ENCODE measurements around the gene UBXN6.

Gene UBXN6

GRCh38 chr19:4415352-4415751 is 42.2 kb downstream of the UBXN6 start:
- DNase-seq (ENCODE audit: low read depth): no peak
- no peak overlapping the region for H3K4me3 ChIP-seq (ENCODE audit: low read length)
- TF ChIP-seq, protein P1, sequence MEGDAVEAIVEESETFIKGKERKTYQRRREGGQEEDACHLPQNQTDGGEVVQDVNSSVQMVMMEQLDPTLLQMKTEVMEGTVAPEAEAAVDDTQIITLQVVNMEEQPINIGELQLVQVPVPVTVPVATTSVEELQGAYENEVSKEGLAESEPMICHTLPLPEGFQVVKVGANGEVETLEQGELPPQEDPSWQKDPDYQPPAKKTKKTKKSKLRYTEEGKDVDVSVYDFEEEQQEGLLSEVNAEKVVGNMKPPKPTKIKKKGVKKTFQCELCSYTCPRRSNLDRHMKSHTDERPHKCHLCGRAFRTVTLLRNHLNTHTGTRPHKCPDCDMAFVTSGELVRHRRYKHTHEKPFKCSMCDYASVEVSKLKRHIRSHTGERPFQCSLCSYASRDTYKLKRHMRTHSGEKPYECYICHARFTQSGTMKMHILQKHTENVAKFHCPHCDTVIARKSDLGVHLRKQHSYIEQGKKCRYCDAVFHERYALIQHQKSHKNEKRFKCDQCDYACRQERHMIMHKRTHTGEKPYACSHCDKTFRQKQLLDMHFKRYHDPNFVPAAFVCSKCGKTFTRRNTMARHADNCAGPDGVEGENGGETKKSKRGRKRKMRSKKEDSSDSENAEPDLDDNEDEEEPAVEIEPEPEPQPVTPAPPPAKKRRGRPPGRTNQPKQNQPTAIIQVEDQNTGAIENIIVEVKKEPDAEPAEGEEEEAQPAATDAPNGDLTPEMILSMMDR (IDR thresholded peaks at IDR 0.05; ENCODE audit: insufficient read depth, low read depth, low read length, missing control alignments): no peak

GRCh38 chr19:4414800-4415321 is 42.7 kb downstream of the UBXN6 start:
- TF ChIP-seq, protein P1 (IDR thresholded peaks at IDR 0.05; ENCODE audit: insufficient read depth, low read depth, low read length, missing control alignments): no peak
- DNase-seq (ENCODE audit: low read depth): no peak
- H3K4me3 ChIP-seq (ENCODE audit: low read length): no peak overlapping the region

GRCh38 chr19:4414144-4414799 is 43.3 kb downstream of the UBXN6 start:
- peak; percentile 48 for DNase-seq (ENCODE audit: low read depth)
- TF ChIP-seq, protein P1 (IDR thresholded peaks at IDR 0.05; ENCODE audit: insufficient read depth, low read depth, low read length, missing control alignments): no peak
- H3K4me3 ChIP-seq (ENCODE audit: low read length): no peak overlapping the region

GRCh38 chr19:4413588-4413987 is 44.0 kb downstream of the UBXN6 start:
- H3K4me3 ChIP-seq (ENCODE audit: low read length): no peak overlapping the region
- TF ChIP-seq, protein P1 (IDR thresholded peaks at IDR 0.05; ENCODE audit: insufficient read depth, low read depth, low read length, missing control alignments): no peak
- no peak for DNase-seq (ENCODE audit: low read depth)

- TF ChIP-seq, protein P1 (IDR thresholded peaks at IDR 0.05; ENCODE audit: insufficient read depth, low read depth, low read length, missing control alignments): no peak
- no peak for DNase-seq (ENCODE audit: low read depth)
- H3K4me3 ChIP-seq (ENCODE audit: low read length): no peak overlapping the region
These were observed 48.3 kb downstream of the UBXN6 start for GRCh38 chr19:4409123-4409933.

GRCh38 chr19:4406626-4407025 is 51.0 kb downstream of the UBXN6 start:
- TF ChIP-seq, protein P1 (IDR thresholded peaks at IDR 0.05; ENCODE audit: insufficient read depth, low read depth, low read length, missing control alignments): no peak
- no peak overlapping the region for H3K4me3 ChIP-seq (ENCODE audit: low read length)
- DNase-seq (ENCODE audit: low read depth): no peak
